ENCODE data around the gene PHKG2. TPM values are rescaled to one million over a fixed set of nuclear protein-coding genes. Genes with fewer than 3 reads are reported as not detected.

Gene PHKG2
- total and polyA plus RNA-seq, 4 donors, result 12.2 to 37.4 (median 31.7) TPM

DNA sequence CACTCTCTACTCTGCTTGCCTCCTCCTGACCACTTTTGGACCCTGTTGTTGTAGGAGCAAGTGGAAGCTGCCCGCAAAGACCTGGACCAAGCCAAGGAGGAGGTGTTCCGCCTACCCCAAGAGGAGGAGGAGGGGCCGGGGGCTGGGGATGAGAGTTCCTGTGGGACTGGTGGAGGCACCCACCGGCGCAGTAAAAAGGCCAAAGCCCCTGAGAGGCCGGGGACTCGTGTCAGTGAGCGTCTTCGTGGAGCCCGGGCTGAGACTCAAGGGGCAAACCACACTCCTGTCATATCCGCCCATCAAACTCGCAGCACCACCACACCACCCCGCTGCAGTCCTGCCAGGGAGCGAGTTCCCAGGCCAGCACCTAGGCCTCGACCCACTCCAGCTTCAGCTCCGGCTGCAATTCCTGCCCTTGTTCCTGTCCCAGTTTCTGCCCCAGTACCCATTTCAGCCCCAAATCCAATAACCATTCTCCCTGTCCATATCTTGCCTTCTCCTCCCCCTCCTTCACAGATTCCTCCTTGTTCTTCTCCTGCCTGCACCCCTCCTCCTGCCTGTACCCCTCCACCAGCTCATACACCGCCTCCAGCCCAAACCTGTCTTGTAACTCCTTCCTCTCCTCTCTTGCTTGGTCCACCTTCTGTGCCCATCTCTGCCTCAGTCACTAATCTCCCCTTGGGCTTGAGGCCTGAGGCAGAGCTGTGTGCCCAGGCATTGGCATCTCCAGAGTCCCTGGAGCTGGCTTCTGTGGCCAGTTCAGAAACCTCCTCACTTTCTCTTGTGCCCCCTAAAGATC lies 11.0 kb upstream of the PHKG2 start:
- 93 to 96% methylated on average over 17 of the region's 17 CpGs for WGBS, 2 donors
- H3K9me3 ChIP-seq (ENCODE audit: control insufficient read depth in 4 of 4, insufficient read depth in 3 of 4, low read length in 3 of 4), result no peaks in the 10 kb centered on the region
- no peaks in the 10 kb centered on the region for H3K27me3 ChIP-seq (ENCODE audit: control insufficient read depth in 3 of 3, insufficient read depth in 3 of 3, low read length in 2 of 3)
- H3K9ac ChIP-seq (ENCODE audit: insufficient read depth in 1 of 2, low read length in 2 of 2), result no peak overlapping the region
- TF ChIP-seq, protein P1, sequence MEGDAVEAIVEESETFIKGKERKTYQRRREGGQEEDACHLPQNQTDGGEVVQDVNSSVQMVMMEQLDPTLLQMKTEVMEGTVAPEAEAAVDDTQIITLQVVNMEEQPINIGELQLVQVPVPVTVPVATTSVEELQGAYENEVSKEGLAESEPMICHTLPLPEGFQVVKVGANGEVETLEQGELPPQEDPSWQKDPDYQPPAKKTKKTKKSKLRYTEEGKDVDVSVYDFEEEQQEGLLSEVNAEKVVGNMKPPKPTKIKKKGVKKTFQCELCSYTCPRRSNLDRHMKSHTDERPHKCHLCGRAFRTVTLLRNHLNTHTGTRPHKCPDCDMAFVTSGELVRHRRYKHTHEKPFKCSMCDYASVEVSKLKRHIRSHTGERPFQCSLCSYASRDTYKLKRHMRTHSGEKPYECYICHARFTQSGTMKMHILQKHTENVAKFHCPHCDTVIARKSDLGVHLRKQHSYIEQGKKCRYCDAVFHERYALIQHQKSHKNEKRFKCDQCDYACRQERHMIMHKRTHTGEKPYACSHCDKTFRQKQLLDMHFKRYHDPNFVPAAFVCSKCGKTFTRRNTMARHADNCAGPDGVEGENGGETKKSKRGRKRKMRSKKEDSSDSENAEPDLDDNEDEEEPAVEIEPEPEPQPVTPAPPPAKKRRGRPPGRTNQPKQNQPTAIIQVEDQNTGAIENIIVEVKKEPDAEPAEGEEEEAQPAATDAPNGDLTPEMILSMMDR (IDR thresholded peaks at IDR 0.05; ENCODE audit: control extremely low read depth, extremely low read depth), result no peak
- H3K4me3 ChIP-seq, result no peak overlapping the region
- H3K4me1 ChIP-seq (ENCODE audit: control insufficient read depth in 5 of 5, insufficient read depth in 5 of 5, low read length in 5 of 5), result peaks cover 0 to 9% (median 3%) of the 10 kb centered on the region in 5 donors
- no peak overlapping the region for H3K27ac ChIP-seq (ENCODE audit: low read depth in 1 of 2, low read length in 1 of 2)
- no peak for DNase-seq
- H3K36me3 ChIP-seq (ENCODE audit: control insufficient read depth in 4 of 4, insufficient read depth in 4 of 4, low read length in 4 of 4), result peaks cover 45 to 64% (median 51%) of the 10 kb centered on the region in 4 donors
- ATAC-seq (ENCODE audit: insufficient read depth, low FRiP score), result no peak

DNA sequence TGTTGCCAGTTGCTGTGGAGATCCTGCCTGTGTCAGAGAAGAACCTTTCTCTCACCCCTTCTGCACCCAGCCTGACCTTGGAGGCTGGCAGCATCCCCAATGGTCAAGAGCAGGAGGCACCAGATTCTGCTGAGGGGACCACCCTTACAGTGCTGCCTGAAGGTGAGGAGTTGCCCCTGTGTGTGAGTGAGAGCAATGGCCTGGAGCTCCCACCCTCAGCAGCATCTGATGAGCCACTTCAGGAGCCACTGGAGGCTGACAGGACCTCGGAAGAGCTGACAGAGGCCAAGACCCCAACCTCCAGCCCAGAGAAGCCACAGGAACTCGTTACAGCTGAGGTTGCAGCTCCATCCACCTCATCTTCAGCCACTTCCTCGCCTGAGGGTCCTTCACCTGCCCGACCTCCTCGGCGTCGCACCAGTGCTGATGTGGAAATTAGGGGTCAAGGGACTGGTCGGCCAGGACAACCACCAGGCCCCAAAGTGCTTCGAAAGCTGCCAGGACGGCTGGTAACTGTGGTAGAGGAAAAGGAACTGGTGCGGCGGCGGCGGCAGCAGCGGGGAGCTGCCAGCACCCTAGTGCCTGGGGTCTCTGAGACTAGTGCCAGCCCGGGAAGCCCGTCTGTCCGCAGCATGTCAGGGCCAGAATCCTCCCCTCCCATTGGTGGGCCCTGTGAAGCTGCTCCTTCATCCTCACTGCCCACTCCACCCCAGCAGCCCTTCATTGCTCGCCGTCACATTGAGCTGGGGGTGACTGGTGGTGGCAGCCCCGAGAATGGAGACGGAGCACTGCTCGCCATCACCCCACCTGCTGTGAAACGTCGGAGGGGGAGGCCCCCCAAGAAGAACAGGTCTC lies 10.2 kb upstream of the PHKG2 start:
- Histone ChIP-seq H3K27ac (ENCODE audit: low read depth in 1 of 2, low read length in 1 of 2) (no peak overlapping the region), H3K36me3 (ENCODE audit: control insufficient read depth in 4 of 4, insufficient read depth in 4 of 4, low read length in 4 of 4) (peaks cover 43 to 65% (median 49%) of the 10 kb centered on the region in 4 donors), H3K9me3 (ENCODE audit: control insufficient read depth in 4 of 4, insufficient read depth in 3 of 4, low read length in 3 of 4) (no peaks in the 10 kb centered on the region), H3K27me3 (ENCODE audit: control insufficient read depth in 3 of 3, insufficient read depth in 3 of 3, low read length in 2 of 3) (no peaks in the 10 kb centered on the region), H3K4me3 (no peak overlapping the region), H3K4me1 (ENCODE audit: control insufficient read depth in 5 of 5, insufficient read depth in 5 of 5, low read length in 5 of 5) (peaks cover 0 to 9% (median 3%) of the 10 kb centered on the region in 5 donors), H3K9ac (ENCODE audit: insufficient read depth in 1 of 2, low read length in 2 of 2) (no peak overlapping the region)
- TF ChIP-seq, protein P1 (IDR thresholded peaks at IDR 0.05; ENCODE audit: control extremely low read depth, extremely low read depth), result no peak
- DNase-seq (no peak), ATAC-seq (ENCODE audit: insufficient read depth, low FRiP score) (no peak)
- WGBS, 2 donors, result 94% methylated on average over 25 of the region's 25 CpGs

DNA sequence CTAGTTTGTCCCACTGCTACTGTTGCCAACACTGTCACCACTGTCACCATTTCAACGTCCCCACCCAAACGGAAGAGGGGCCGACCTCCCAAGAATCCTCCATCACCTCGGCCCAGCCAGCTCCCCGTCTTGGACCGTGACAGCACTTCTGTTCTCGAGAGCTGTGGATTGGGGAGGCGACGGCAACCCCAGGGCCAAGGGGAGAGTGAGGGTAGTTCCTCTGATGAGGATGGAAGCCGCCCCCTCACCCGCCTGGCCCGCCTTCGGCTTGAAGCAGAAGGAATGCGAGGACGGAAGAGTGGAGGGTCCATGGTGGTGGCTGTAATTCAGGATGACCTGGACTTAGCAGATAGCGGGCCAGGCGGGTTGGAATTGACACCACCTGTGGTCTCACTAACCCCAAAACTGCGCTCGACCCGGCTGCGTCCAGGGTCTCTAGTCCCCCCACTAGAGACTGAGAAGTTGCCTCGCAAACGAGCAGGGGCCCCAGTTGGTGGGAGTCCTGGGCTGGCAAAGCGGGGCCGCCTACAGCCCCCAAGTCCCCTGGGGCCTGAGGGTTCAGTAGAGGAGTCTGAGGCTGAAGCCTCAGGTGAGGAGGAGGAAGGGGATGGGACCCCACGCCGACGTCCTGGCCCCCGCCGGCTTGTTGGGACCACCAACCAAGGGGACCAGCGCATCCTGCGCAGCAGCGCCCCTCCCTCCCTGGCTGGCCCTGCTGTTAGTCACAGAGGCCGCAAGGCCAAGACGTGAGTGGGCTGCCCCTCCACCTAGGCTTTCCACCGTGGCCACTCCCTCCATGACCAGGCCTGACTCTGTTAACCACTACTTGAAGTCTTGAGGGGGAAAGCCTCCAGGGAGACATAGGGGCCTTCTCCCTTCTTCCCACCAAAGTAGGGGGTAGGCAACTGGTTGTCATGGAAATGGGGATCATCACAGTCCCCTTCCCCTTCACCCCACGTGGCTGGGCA lies 9.0 kb upstream of the PHKG2 start:
- Histone ChIP-seq H3K36me3 (ENCODE audit: control insufficient read depth in 4 of 4, insufficient read depth in 4 of 4, low read length in 4 of 4) (peaks cover 37 to 60% (median 42%) of the 10 kb centered on the region in 4 donors), H3K27me3 (ENCODE audit: control insufficient read depth in 3 of 3, insufficient read depth in 3 of 3, low read length in 2 of 3) (no peaks in the 10 kb centered on the region), H3K9me3 (ENCODE audit: control insufficient read depth in 4 of 4, insufficient read depth in 3 of 4, low read length in 3 of 4) (no peaks in the 10 kb centered on the region), H3K4me3 (no peak overlapping the region), H3K27ac (ENCODE audit: low read depth in 1 of 2, low read length in 1 of 2) (peak overlapping the region in 1 of 2 donors; percentile 62), H3K4me1 (ENCODE audit: control insufficient read depth in 5 of 5, insufficient read depth in 5 of 5, low read length in 5 of 5) (peaks cover 0 to 9% (median 3%) of the 10 kb centered on the region in 5 donors), H3K9ac (ENCODE audit: insufficient read depth in 1 of 2, low read length in 2 of 2) (no peak overlapping the region)
- WGBS, 2 donors, result 90 to 91% methylated on average over 37 of the region's 37 CpGs
- TF ChIP-seq, protein P1 (IDR thresholded peaks at IDR 0.05; ENCODE audit: control extremely low read depth, extremely low read depth), result no peak
- ATAC-seq (ENCODE audit: insufficient read depth, low FRiP score) (no peak), DNase-seq (no peak)
